ENCODE results near the gene PRDM5.

Gene PRDM5
- total RNA-seq: 0 to 0.47 reads per million in 2 donors

- DNase-seq: peak in 2 of 5 experiments; percentile 5 to 29
Measured at GRCh38 chr4:120922381-120923206, at the start of gene PRDM5. Gene PRDM5, minus strand, starts transcription at chr4:120922726. Its CDS starts 118 bp downstream, at chr4:120922608.

- DNase-seq: no peak
Measured at GRCh38 chr4:120971884-120972283, 49.4 kb upstream of the PRDM5 start.

GRCh38 chr4:120965938-120966337, 43.4 kb upstream of the PRDM5 start:
- DNase-seq: no peak

- DNase-seq: no peak
Measured at GRCh38 chr4:120964596-120964995, 42.1 kb upstream of the PRDM5 start.

GRCh38 chr4:120963449-120963848, 40.9 kb upstream of the PRDM5 start:
- DNase-seq: no peak

GRCh38 chr4:120960656-120961267, 38.2 kb upstream of the PRDM5 start:
- DNase-seq: no peak

GRCh38 chr4:120948382-120948781, 25.9 kb upstream of the PRDM5 start:
- DNase-seq: no peak

- DNase-seq: no peak
Measured at GRCh38 chr4:120942776-120943175, 20.2 kb upstream of the PRDM5 start.

- no peak for DNase-seq
Measured at GRCh38 chr4:120940547-120940946, 18.0 kb upstream of the PRDM5 start.

GRCh38 chr4:120939693-120940092, 17.2 kb upstream of the PRDM5 start:
- no peak for DNase-seq

GRCh38 chr4:120929847-120930246, 7.3 kb upstream of the PRDM5 start:
- no peak for DNase-seq

GRCh38 chr4:120927801-120928409, 5.4 kb upstream of the PRDM5 start:
- DNase-seq: no peak

GRCh38 chr4:120926358-120927025, 4.0 kb upstream of the PRDM5 start:
- DNase-seq: no peak

- no peak for DNase-seq
Measured at GRCh38 chr4:120924931-120925330, 2.4 kb upstream of the PRDM5 start.

GRCh38 chr4:120923207-120923522, 639 bp upstream of the PRDM5 start:
- peak in 1 of 5 experiments; percentile 47 for DNase-seq

GRCh38 chr4:120921456-120922380, 808 bp downstream of the PRDM5 start:
- DNase-seq: peak in 2 of 5 experiments; percentile 17 to 21

- no peak for DNase-seq
Measured at GRCh38 chr4:120920666-120921065, 1.9 kb downstream of the PRDM5 start.

- DNase-seq: no peak
Measured at GRCh38 chr4:120919358-120919757, 3.2 kb downstream of the PRDM5 start.

GRCh38 chr4:120918788-120919187, 3.7 kb downstream of the PRDM5 start:
- DNase-seq: no peak

GRCh38 chr4:120918092-120918491, 4.4 kb downstream of the PRDM5 start:
- no peak for DNase-seq

GRCh38 chr4:120916937-120917336, 5.6 kb downstream of the PRDM5 start:
- no peak for DNase-seq

GRCh38 chr4:120915336-120915735, 7.2 kb downstream of the PRDM5 start:
- DNase-seq: no peak

Measured in T-helper 2 cell (primary cell).